NCI-H524 (cell line): ENCODE results near the gene FDX2.

Experiments used
- DNase-seq, 2 experiments: peaks; one replicate each; lab custom pipeline; 2025; lab: John Stamatoyannopoulos, UW

FDX2 gene

DNA sequence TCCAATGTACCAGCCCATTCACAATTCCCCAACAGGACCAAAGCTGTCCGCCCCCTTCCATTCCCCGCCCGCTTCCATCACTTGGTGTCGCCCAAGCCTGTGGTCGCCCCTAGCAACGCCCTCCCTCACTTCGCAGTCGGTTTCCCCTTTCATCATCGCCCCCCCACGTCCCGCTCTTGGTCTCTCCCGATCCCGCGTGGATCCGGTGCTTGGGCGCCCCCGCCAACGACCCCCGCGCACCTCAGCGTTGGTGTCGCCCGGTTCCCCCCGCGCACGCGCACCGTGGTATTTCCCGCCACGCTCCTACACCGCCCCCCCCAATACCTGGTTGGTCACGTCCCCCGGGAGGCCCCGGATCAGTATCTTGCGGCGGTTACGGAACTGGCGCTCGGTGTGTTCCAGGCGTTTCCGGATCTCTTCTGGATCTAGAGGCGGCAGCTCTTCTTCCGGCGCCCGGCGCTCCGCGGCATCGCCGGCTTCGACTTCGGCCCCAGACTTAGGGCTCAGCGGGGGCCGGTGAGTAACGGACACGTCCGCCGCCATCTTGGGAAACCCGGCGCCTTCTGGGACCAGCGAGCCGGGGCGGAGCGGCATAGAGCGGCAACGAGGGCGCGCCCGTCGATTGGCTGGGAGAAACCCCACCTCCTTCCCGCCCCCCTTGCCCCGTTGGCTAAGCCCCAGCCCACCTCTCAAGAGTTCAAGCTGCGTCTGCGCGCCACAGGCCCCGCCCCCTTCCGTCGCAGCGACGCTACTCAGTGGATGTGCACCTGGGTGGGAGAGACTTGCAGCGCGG, 17.3 kb upstream of the FDX2 start, which contains the start of gene RAVER1:
Gene RAVER1, minus strand, starts transcription at position 565 of the 793 bp plus-strand sequence. Its CDS starts 22 bp downstream, at position 543.
- peak; percentile 98 for DNase-seq

DNA sequence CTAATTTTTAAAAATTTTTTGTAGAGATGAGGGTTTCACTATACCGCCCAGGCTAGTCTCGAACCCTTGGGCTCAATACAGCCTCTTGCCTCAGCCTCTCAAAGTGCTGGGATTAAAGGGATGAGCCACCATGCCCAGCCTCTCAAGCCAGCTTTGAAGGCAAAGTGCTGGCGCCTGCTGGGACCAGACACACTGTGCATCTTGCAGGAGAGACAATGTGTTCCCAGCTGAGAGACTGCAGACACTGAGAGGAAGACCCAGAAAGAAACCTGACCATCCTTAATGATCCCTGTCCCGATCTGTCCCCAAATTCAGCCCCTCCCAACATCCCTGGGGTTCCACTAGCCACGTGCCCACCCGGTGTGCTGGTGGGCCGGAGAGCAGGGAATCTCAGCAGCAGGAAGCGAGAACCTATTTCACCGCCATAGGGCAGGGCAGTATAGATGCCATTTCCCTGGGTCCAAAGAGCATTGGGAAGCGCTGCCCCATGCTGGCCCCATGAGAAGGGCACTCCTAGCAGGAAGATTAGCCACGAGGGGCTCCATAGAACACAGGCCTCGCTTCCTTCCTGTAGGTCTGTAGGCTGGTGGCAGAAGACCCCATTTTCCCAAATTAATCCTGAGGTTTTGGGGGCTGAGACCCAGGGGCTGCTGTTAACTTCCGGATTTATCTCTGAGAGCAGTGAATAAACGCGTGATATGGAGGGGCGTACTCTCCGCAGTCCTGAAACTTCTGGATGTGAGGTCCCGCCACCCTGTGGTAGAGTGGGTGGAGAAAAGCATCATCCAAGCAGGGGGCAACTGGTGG, 16.5 kb upstream of the FDX2 start:
- DNase-seq, result peak in 1 of 2 experiments; percentile 8

DNA sequence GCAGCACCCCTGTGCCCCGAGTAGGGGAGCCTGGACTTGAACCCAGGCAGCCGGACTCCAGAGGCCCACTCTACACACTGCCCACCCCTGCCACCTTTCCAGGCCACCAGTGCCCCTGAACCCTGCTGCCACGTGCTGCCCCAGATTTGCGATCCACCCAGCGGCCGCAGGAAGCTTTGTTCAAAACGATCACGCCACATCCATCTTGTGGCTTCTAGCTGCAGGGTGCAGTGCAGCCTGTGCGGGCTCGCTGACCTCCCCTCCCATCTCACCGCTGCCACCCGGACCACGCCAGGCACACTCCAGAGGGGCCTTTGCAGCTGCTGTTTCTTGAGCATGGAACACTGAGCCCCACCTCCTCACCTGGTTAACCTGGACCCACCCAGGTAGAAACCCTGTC, 13.7 kb upstream of the FDX2 start:
- DNase-seq, result no peak

GRCh38 chr19:10328558-10329429, 13.0 kb upstream of the FDX2 start:
- no peak for DNase-seq

GRCh38 chr19:10327793-10328192, 12.0 kb upstream of the FDX2 start:
- DNase-seq, result no peak

GRCh38 chr19:10325732-10326131, 9.9 kb upstream of the FDX2 start:
- no peak for DNase-seq

DNA sequence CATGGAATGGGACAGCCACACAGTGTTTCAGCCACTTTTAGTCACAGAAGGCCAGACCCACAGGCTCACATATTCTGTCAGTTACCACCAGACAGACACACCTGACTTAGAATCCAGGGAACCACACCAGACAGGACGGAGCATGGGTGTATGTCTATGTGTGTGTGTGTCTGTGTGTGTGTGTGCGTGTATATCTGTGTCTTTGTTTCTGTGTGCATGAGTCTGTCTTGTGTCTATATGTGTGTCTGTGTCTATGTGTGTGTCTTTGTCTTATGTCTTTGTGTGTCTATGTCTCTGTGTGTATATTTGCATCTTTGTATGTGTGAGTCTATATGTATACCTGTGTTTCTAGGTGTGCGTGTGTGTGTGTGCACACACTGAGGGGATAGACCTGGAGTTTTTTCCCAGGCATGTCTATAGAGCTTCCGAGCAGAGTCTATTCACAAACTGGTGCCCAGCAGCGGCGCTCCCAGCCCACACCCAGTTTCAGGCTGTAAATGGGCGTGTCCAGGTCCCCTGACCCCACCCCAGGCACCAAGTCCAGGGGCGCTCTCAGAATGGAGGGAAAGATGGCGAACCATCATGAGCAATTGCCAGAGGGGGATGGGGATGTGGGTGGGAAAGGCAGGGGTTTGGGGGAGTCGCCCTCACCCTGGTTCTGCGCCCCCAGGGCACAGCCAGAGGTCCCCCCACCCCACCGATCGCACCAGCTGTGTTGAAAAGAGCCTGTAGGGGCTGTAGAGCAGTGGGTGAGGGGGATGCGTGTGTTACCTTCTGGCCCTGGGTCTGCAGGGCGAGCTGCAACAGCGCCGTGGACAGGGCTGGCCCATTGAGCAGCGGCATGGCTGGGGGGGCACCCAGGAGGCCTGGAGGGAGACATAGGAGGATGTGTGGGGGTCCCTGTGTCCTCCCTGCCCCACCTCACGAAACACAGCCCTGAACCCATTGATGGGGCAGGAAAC, 6.3 kb upstream of the FDX2 start:
- no peak for DNase-seq

DNA sequence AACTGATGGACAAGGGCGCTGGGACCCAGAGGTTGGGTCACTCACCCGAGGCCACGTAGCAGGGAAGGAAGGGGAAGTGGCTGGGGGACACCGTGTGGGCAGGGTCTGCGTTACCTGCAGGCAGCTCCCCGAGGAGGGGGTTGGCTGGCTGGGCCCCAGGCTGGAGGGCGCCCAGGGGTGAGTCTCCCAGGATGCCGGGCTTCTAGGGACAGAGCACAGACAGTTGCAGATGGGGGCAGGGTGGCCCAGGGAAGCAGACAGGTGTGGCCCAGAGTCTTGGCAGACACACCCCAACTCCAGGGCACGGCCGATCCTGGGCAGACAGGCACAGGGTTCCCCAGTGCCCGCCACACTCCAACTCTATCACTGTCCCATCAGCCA, 5.6 kb upstream of the FDX2 start:
- no peak for DNase-seq

DNA sequence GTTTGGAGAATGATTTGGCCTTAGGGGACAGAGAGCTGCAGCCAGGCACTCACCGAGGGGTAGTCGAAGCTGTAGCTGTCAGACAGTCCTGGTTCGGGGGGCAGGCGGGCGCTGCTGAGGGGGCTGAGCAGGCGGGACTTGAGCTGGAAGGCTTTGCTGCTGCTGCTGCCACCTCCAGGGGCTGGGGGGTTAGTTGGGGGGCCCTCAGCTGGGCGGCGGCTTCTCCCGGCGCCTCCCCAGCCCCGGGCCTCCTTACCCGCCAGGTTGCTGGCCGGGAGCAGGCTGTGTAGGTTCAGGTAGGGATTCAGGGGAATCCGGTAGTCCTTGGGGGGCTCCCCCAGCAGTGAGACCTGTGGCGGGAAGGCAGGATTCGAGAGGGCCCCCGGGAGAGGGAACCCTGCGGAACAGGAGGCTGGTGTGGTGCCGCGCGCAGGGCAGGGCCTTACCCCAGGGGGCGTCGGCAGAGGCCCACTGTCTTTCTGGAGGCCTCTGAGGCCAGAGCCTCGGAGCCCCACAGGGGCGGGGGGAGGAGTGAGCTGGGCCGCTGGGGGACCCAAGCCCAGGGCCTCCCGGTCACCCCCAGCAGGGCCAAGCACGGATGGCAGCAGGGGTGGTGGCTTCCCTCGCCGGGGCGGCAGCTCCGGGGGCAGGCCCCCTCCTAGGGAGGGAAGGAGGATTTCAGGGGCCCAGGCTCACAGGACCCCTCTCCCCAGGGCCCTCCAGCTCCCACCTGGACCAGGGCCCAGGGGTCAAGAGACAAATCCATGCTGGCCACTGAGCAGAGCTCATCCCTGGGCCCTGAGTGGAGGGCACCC, 5.0 kb upstream of the FDX2 start:
- DNase-seq, result no peak

- no peak for DNase-seq
Measured at GRCh38 chr19:10318807-10319682, 3.2 kb upstream of the FDX2 start.

DNA sequence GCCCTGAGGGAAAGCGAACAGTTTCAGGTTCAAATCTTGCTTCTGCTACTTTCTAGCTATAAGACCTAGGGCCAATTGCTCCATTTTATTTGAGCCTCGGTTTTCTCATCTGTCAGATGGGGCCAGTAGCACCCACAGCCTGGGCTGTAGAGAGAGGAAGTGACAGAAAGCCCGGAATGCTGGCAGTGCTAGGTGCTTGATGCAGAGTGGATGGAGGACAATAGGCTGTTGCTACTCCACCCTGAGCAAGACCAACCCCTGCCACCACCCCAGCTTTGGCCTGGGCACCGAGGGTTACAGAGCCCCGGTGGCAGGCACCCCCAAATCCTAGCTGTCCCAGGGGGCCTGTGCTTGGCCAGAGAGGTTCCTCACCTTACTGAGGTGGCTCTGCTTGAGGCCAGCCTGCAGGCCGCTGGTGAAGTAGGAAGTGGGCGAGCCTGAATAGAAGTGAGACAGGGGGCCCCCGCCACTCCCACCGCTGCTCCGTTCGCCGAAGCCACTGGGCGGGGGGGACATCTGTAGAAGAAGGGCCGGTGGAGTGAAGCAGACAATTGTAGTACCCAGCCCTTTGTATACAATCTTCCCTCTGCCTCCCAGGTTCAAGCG, 2.1 kb upstream of the FDX2 start:
- DNase-seq, result no peak

DNA sequence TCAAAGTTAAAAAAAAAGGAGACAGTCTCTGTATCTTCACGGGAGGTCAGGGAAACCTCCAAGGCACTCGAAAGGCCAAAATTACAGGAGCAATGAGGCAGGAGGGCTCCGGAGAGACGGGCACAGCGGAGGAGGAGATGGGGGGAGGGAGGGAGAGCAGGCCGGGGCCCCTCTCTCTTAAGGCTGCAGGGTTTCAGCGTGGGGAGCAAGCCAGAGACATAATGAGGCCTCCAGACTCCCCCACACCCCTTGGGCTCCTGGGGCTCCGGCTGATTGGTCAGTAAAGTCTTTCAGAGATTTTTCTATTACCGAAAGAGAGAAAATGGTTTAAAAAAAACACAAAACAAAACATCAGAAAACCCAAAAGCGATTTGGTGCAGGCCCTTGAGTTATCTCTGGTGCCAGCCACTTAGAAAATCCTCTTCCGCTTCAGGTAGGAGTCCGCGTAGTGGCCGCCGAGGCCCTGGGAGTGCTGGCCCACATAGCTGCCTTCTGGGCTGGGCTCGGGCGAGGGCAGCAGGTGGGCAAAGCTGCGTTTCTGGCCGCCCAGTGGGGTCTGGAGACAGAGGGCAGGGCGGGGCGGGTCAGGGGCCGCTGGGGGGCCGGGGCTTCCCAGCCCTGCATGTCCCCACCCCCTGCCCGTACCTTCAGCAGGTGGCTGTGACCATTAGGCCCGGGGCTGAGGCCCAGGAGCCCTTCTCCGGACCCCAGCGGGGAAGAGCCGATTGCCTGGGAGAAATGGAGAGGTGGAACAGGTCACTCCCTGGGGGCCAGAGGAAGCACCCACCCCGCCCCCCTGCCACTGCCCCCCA, 1.4 kb upstream of the FDX2 start:
- DNase-seq, result no peak

- DNase-seq, result no peak
Measured at GRCh38 chr19:10316229-10317044, 622 bp upstream of the FDX2 start.

GRCh38 chr19:10309423-10309822, 6.4 kb downstream of the FDX2 start, which contains the start of gene ZGLP1:
TSS of gene ZGLP1 (minus strand) at chr19:10309815.
- DNase-seq, result no peak

DNA sequence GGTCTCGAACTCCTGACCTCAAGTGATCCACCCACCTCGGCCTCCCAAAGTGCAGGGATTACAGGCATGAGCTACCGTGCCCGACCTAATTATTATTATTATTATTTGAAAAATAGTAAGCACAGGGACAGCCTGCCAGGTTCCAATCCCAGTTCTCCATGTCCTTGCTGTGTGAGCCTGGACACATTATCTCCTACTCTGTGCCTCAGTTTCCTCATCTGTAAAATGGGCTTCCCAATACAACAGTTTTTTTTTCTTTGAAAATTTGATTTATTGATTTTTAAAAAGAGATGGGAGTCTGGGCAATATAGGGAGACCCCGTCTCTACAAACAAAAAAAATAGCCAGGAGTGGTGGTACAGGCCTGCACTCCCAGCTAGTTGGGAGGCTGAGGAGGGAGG, 9.5 kb downstream of the FDX2 start:
- no peak for DNase-seq

GRCh38 chr19:10305139-10305806, 10.5 kb downstream of the FDX2 start:
- DNase-seq, result peak in 1 of 2 experiments; percentile 63
